HG03175 (cell line): Measurements from ENCODE around the gene ALDOA.
"Not testable (repeated sequence)": the region's sequence is repeated elsewhere in the genome, so short reads cannot be mapped to it uniquely, and the experiment has no call there.

Experiments
- ATAC-seq: cut with Tn5 transposase; IDR thresholded peaks from one replicate; pipeline ENCODE4 v1.9.1; 2021; ENCODE audit warnings: mild to moderate bottlenecking, moderate library complexity; ENCODE audit not compliant: unreplicated experiment

The ALDOA gene

GRCh38 chr16:30114411-30114810 lies 48.9 kb downstream of the ALDOA start:
- ATAC-seq, result no peak

GRCh38 chr16:30114833-30115232 lies 49.3 kb downstream of the ALDOA start:
- ATAC-seq, result not testable (repeated sequence)

GRCh38 chr16:30115238-30115637 lies 49.7 kb downstream of the ALDOA start:
- no peak for ATAC-seq

DNA sequence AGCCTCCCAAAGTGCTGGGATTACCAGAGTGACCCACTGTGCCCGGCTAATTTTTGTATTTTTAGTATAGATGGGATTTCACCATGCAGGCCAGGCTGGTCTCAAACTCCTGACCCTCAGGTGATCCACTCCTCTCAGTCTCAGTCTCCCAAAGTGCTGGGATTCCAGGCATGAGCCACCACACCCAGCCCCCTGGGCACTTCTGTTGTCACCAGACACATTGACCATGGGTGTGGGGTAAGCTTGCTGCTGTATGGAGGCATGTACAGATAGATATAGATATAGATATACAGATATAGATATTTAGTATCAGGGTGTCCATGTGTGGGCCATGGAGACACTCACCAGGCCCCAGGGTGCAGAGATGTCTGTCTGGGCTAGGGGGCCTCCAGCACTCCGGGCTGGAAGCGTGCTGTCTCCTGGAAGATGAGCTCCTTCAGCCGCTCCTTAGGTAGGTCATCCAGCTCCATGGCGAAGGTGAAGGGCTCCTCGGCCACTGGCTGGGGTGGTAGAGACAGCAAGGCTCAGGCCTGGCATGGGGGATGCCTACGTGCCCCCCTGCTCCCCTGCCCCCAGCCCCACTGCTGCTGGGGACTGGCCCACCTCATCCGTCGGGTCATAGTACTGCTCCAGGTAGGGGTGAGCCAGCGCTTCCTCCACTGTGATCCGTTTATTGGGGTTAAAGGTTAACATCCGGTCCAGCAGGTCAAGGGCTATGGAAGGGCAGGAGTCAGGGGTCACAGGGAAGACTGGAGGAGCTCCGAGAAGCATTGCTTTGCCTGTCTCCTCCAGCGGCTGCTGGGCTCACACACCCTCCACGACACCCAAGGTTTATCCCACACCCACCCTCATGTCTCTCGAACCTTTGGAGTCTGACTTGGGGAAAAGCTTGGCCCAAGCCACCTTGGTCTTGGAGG lies 51.0 kb downstream of the ALDOA start:
- no peak for ATAC-seq

DNA sequence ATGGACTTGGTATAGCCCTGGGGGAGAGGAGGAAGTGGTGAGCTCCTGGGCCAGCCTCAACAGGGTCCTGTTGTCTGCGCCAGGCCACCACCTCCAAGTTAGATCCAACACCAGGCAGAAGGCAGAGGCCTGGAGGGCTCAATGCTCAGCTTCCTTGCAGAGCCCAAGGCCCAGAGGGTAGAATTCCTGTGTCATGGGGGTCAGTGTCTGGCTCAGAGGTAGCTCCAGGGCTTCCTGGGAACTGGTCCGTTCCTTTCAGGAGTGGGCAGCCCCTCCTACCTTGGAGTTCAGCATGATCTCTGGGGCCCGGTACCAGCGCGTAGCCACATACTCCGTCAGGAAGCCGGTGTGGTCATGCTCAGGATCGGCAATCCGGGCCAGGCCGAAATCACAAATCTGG lies 52.2 kb downstream of the ALDOA start:
- no peak for ATAC-seq

- no peak for ATAC-seq
Observed at GRCh38 chr16:30119428-30119827, 53.9 kb downstream of the ALDOA start.
